NCI-H524 (cell line): ENCODE data around the gene ARID2.

ENCODE experiments used
- DNase-seq, 2 experiments: peaks; one replicate each; lab custom pipeline; 2025; lab: John Stamatoyannopoulos, UW

ARID2 gene, protein sequence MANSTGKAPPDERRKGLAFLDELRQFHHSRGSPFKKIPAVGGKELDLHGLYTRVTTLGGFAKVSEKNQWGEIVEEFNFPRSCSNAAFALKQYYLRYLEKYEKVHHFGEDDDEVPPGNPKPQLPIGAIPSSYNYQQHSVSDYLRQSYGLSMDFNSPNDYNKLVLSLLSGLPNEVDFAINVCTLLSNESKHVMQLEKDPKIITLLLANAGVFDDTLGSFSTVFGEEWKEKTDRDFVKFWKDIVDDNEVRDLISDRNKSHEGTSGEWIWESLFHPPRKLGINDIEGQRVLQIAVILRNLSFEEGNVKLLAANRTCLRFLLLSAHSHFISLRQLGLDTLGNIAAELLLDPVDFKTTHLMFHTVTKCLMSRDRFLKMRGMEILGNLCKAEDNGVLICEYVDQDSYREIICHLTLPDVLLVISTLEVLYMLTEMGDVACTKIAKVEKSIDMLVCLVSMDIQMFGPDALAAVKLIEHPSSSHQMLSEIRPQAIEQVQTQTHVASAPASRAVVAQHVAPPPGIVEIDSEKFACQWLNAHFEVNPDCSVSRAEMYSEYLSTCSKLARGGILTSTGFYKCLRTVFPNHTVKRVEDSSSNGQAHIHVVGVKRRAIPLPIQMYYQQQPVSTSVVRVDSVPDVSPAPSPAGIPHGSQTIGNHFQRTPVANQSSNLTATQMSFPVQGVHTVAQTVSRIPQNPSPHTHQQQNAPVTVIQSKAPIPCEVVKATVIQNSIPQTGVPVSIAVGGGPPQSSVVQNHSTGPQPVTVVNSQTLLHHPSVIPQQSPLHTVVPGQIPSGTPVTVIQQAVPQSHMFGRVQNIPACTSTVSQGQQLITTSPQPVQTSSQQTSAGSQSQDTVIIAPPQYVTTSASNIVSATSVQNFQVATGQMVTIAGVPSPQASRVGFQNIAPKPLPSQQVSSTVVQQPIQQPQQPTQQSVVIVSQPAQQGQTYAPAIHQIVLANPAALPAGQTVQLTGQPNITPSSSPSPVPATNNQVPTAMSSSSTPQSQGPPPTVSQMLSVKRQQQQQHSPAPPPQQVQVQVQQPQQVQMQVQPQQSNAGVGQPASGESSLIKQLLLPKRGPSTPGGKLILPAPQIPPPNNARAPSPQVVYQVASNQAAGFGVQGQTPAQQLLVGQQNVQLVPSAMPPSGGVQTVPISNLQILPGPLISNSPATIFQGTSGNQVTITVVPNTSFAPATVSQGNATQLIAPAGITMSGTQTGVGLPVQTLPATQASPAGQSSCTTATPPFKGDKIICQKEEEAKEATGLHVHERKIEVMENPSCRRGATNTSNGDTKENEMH (N-terminal part only)

GRCh38 chr12:45729233-45730083 is at the start of gene ARID2:
TSS of gene ARID2 (plus strand) at chr12:45729706. CDS start at chr12:45729837, 131 bp downstream.
- DNase-seq, result peak; percentile 58 to 74

DNA sequence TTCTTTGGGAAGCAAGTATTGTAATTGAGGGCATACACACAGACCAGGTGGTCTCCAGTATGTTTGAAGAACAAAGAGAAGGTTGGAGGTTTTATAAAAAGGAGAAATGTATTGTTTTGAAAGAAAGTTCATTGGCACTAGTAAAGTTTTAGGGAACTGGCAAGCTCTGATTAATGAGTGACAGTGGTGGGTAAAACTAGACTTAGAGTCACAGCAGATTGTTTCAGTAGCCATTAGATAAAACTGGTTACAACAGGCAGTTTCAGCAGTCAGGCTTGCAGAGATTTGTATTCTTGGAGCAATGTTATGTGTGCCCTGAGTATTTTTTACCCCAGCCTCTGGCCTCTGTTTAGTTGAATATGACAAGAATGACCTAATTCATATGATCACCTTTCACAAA is 49.1 kb upstream of the ARID2 start:
- DNase-seq, result no peak

DNA sequence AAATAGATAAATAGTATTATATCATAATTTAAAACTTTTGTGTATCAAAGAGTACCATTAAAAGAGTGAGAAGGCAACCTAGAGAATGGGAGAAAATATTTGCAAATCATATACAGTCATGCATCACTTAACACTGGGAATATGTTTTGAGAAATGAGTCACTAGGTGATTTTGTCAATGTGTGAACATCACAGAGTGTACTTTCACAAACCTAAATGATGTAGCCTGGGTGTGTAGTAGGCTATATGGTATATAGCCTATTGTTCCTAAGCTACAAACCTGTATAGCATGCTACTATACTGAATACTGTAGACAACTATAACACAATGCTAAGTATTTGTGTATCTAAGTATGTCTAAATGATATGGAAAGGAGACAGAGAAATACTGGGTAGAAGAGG is 48.0 kb upstream of the ARID2 start:
- no peak for DNase-seq

DNA sequence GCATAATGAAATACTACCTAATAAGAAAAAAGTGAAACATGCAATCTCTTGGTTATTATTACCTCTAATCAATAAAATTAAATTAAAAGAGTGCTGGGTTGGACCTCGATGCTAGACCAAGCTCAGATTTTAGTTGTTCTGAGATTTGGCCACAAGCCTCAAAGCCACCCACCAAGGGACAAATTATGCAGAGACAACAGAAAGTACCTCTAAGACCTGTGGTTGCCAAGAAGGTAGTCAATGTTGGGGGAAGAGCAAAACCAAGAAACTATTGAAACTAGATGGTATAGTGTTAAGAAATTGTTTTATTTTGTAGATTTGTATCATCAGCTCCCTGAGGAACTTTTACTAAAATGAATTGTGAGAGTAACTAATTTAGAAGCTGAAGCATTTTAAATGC is 43.8 kb upstream of the ARID2 start:
- no peak for DNase-seq

- DNase-seq, result no peak
Observed at GRCh38 chr12:45687081-45688015, 42.2 kb upstream of the ARID2 start.

DNA sequence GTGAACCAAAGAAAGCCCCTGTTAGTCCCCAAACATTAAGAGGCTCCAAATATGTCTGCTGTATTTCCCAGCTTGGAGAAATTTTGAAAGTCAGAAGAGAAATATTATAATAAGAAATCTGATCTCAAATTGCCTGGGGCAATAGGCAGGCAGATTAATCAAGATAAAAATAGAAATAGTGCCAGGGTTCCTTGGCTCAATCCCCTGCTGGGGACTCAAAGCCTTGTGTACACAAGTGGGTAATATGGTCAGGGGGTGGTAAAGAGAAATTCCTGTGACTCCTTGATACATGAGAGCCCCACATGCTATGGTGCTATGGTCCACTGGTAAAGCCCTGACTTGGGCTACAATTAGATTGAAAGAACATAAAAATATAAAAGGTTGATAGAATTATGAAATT is 41.3 kb upstream of the ARID2 start:
- no peak for DNase-seq

DNA sequence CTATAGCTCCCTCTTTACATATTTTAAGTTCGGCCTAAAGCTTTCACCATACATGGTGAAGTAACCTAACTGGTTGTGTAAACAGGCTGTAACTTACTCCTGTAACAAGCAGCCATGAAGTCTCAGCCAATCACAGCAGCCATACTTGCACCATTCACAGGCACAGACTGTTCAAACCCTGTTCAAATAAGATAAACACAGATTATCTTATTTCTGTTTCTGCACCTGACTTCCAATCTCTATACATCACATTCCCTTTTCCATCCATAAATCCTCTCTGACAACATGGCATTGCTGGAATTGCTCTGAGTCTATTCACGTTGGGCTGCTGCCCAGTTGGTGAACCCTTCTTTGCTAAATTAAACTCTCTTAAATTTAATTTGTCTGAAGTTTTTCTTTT is 34.5 kb upstream of the ARID2 start:
- DNase-seq, result no peak

DNA sequence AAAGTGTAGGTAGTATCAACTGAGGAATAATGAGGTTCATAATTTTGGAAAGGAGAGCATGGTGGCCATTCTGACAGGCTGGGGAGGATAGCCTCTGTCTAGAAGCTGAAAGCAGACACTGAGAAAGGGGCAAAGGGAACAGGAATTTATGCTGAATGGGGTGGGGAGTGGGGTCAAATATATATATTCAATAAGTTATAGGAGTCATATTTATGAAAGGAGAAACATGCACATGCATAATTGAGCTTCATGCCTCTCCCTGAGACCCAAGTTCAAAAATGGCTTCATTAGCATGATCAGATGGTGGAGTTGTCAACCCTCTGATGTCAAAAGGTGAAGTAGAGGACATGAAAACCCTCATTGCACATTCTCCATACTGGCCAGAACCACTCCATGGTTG is 33.9 kb upstream of the ARID2 start:
- no peak for DNase-seq

- no peak for DNase-seq
Observed at GRCh38 chr12:45696049-45696448, 33.5 kb upstream of the ARID2 start.

DNA sequence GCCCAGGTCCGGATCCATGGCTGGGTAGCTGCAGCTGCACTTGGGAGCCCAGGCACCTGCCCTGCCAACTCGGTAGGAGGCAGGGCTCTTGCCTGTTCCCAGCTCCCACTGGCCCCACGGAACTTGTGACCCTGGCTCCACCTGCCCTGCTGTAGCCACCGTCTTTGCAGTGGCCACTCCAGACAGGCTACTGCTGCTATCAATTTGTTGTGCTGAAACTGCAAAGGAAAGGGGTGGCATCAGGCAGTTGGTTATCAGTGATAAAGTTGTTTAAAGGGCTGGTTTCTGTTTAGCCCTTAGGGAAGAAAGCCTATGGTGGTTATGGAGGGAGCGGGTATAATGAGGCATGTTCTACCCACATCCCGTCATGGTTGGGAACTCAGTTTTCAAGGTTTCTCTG is 32.1 kb upstream of the ARID2 start:
- no peak for DNase-seq

GRCh38 chr12:45701296-45701695 is 28.2 kb upstream of the ARID2 start:
- DNase-seq, result no peak

DNA sequence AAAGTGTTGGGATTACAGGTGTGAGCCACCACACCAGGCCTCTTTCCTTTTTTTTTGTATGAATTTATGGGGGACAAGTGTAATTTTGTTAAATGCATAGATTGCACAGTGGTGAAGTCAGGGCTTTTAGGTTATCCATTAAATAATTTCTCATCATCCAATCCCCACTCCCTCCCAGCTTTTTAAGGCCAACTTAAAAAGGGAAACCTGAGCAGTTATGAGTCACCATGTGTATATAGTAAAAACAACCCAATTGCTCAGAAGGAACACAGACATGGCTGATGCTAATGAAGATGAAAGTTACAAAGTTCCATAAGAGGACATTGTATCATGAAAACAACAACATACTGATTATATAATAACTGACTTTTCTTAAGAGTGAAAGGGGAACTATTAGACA is 25.6 kb upstream of the ARID2 start:
- no peak for DNase-seq

DNA sequence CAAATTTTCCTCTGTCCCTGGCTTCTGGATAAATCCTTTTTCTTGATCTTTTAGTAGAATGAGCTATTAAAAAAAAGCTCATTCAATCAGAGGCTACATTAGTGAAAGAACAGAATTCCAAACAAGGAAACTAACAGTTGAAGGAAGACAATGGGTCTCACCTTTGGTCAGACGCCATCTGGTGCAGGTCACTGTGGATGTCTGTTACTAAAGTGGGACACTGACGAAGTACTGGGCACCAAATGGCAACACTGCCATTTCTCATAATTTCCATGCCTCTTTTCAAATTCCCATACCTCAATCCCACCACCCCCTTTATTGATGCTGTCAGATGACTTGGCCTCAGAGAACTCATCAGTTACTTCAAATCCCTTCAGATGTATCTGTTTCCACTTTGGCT is 24.5 kb upstream of the ARID2 start:
- no peak for DNase-seq

DNA sequence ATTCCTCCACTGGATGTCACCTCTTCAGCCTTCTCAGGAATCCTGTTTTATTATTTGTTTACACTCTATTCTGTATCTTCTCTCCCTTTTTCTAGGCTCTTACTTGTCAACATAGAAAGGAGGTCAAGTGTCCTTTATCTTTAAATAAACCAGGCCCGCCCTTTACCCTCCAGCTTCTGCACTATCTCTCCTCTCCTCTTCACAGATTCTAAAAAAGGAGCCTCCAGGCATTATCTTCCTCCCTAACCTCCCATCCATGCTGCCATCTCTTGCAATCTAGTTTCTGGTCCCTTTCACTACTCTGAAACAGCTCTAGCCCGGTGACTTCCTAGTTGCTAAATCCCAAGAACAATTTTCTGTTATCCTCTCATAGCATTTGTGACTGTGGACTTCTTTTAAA is 24.1 kb upstream of the ARID2 start:
- DNase-seq, result no peak

DNA sequence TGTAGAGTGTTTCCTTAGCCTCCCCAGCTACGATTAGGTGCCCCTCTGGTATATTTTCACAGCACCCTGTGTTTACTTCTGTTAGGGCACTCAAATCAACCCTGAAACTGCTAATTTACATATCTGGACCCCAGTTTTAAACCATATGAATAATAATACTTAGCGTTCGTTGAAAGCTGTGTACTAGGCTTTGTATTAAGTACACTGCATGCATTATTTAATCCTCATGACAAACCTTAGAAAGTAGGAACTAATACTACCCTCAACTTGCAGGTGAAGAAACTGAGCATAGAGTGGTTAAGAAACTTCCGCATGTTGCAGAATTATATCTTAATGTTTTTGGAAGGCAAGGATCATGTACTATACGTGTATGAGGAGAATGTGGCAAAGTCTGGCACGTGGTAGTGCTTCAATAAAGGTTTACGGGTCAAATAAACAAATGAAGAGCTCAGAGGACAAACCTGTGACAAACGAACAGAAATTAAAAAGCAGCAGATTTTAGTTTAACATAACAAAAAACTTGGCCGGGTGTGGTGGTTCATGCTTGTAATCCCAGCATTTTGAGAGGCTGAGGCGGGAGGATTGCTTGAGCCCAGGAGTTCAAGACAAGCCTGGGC is 22.2 kb upstream of the ARID2 start:
- no peak for DNase-seq

DNA sequence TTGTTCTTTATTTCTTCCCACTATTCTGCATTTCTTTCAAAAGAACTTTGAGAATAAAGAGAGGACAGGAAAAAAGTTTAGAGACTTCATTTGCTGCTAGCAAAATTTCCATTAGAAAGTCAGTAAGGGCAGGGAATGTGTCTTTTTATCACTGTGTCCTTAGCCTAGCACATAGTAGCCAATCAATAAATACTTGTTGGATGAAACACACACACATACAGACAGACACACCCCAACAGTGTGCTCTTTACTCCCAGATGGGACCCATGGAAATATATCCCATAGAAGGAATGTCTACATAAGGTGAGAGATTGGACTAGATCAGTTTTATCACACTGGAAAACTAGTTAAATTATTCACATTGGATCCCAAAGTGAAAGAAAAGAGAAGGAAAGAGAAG is 21.1 kb upstream of the ARID2 start:
- DNase-seq, result no peak

- no peak for DNase-seq
Observed at GRCh38 chr12:45708901-45709300, 20.6 kb upstream of the ARID2 start.

DNA sequence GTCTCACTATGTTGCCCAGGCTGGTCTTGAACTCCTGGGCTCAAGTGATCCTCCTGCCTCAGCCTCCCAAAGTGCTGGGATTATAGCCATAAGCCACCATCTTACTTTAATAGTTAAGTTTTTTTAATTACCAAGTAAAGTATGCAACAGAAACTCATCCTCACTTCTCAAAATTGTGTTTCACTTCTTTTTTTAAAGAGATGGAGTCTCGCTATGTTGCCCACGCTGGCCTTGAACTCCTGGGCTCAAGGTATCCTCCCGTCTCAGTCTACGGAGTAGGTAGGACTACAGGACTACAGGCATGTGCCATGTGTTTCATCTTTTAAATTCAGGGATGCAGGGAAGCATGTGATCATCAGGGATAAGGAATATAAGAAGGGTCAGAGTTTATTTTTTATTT is 17.2 kb upstream of the ARID2 start:
- no peak for DNase-seq

DNA sequence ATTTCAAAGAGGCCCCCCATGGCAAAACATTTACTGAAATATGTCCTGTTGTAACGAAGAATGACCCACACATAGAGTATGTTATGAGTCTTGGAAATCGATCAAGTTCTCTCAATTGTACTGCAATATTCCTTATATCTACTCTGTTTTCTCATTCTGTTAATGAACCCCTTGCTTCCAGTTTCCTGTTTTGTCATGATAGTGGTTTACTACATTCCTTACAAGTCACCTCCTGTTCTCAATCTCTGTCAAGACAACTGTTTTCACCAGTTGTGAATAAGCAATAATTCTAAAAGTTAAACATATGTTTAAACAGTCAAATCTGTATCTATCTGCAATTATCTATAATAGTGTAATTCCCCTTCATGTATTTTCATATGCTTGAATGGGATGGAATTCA is 16.4 kb upstream of the ARID2 start:
- DNase-seq, result no peak

DNA sequence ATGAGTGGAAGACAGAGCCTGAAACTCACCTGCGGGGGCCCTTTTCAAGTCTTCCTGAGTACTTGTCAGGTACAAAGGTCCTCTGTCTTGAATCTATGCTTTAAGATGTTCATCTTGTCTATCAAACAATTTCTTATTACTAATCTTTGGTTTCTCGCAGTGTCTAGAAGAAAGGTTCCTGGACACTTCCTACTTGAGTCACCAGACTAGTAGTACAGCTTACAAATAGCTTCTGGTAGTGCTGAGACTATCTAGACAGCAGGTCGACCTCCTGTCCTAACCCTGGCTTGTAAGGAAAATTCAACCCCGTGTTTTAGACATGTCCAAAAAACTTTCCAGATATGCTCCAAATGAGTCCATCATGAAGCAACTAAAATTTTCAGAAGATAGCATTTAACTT is 11.2 kb upstream of the ARID2 start:
- DNase-seq, result no peak
